ENCODE measurements around the gene FAM234B. TPM values are rescaled to one million over a fixed set of nuclear protein-coding genes. Genes with fewer than 3 reads are reported as not detected.
A peak's percentile ranks its signal among the peaks of the same experiment; 100 is the strongest.

The FAM234B gene
- total and polyA plus RNA-seq, 11 donors, result 1.2 to 3.5 (median 2.5) TPM

- no peak for TF ChIP-seq CTCF (IDR thresholded peaks at IDR 0.05)
- no peak for TF ChIP-seq POLR2A (IDR thresholded peaks at IDR 0.05)
- Histone ChIP-seq H3K4me3 (peak overlapping the region in 3 of 12 donors; percentile 83 to 94 (median 89)), H3K27ac (no peak overlapping the region), H3K36me3 (no peaks in the 10 kb centered on the region), H3K9me3 (no peaks in the 10 kb centered on the region), H3K4me1 (peaks cover 0 to 49% (median 14%) of the 10 kb centered on the region in 12 donors), H3K27me3 (no peaks in the 10 kb centered on the region)
- no peak for DNase-seq
- ATAC-seq, result no peak
- WGBS, 4 donors, result 95 to 97% (median 97%) methylated on average over 10 of the region's 10 CpGs
- intact Hi-C loops (cut with DNase I), result loop anchor here in 6 of 10 donors (5.0 to 10.0 kb wide), 6 partner anchors 35 to 222 kb away; no protein-coding TSS in a partner anchor
These were observed 41.7 kb upstream of the FAM234B start for GRCh38 chr12:13002301-13003097.

GRCh38 chr12:13004361-13004760 lies 39.8 kb upstream of the FAM234B start:
- Histone ChIP-seq H3K4me3 (no peak overlapping the region), H3K36me3 (no peaks in the 10 kb centered on the region), H3K27me3 (no peaks in the 10 kb centered on the region), H3K4me1 (peaks cover 0 to 31% (median 5%) of the 10 kb centered on the region in 12 donors), H3K27ac (no peak overlapping the region), H3K9me3 (no peaks in the 10 kb centered on the region)
- 82 to 89% (median 88%) methylated on average over 3 of the region's 3 CpGs for WGBS, 4 donors
- TF ChIP-seq POLR2A (IDR thresholded peaks at IDR 0.05) (no peak), CTCF (IDR thresholded peaks at IDR 0.05) (no peak)
- no peak for ATAC-seq
- intact Hi-C loops (cut with DNase I), result loop anchor here in 6 of 10 donors (5.0 to 10.0 kb wide), 6 partner anchors 33 to 220 kb away; no protein-coding TSS in a partner anchor
- DNase-seq, result no peak

GRCh38 chr12:13004986-13005385 lies 39.2 kb upstream of the FAM234B start:
- Histone ChIP-seq H3K9me3 (no peaks in the 10 kb centered on the region), H3K27ac (no peak overlapping the region), H3K4me1 (peaks cover 0 to 27% (median 5%) of the 10 kb centered on the region in 12 donors), H3K36me3 (no peaks in the 10 kb centered on the region), H3K27me3 (no peaks in the 10 kb centered on the region), H3K4me3 (no peak overlapping the region)
- intact Hi-C loops (cut with DNase I), result loop anchor here in 6 of 10 donors (5.0 to 10.0 kb wide), 6 partner anchors 32 to 220 kb away; no protein-coding TSS in a partner anchor
- 76 to 94% (median 79%) methylated on average over 3 of the region's 3 CpGs for WGBS, 4 donors
- TF ChIP-seq CTCF (IDR thresholded peaks at IDR 0.05) (no peak), POLR2A (IDR thresholded peaks at IDR 0.05) (no peak)
- no peak for ATAC-seq
- no peak for DNase-seq

- Histone ChIP-seq H3K27ac (no peak overlapping the region), H3K9me3 (no peaks in the 10 kb centered on the region), H3K4me1 (peaks cover 0 to 24% (median 5%) of the 10 kb centered on the region in 12 donors), H3K27me3 (no peaks in the 10 kb centered on the region), H3K4me3 (no peak overlapping the region), H3K36me3 (no peaks in the 10 kb centered on the region)
- DNase-seq (no peak), ATAC-seq (no peak)
- intact Hi-C loops (cut with DNase I), result loop anchor here in 2 of 10 donors (10.0 kb wide), 2 partner anchors 209 to 219 kb away; no protein-coding TSS in a partner anchor
- TF ChIP-seq POLR2A (IDR thresholded peaks at IDR 0.05) (no peak), CTCF (IDR thresholded peaks at IDR 0.05) (no peak)
- 98 to 100% (median 99%) methylated on average over 2 of the region's 2 CpGs for WGBS, 4 donors
These were observed 38.5 kb upstream of the FAM234B start for GRCh38 chr12:13005649-13006048.
